Measurements from ENCODE around the gene EPN2. TPM values are rescaled to one million over a fixed set of nuclear protein-coding genes. Genes with fewer than 3 reads are reported as not detected.

EPN2 gene
- total RNA-seq, 4 donors from 2014 or later: 26.5 to 49.2 (median 38.9) TPM

DNA sequence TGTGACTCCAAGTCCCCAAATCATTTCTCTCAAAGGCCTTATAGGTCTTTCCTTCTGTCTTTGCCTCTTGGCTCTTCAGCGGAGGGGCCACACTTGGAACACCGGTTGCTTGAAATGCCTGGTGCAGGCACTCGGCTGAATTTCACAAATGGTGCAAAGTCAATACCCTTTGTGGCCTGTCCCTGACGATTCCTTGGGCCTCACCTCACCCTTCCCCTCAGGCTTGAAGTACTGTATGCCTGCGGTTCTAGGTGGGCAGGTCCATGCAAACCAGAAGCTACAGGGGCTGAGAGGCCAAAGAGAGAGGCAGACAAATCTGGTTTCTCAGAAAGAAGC, 129.4 kb downstream of the EPN2 start:
- 95% methylated on average over 5 of the region's 5 CpGs for WGBS
- Histone ChIP-seq H3K4me1 (peaks cover 27 to 32% (median 28%) of the 10 kb centered on the region in 4 donors), H3K4me3 (no peak overlapping the region), H3K9me3 (no peaks in the 10 kb centered on the region), H3K36me3 (no peaks in the 10 kb centered on the region), H3K27me3 (no peaks in the 10 kb centered on the region), H3K27ac (replicated peaks in 1 of 4) (no peak overlapping the region)
- intact Hi-C loops (cut with DNase I): loop anchor here (10.0 kb wide), 2 partner anchors 138 to 398 kb away; no protein-coding TSS in a partner anchor
- TF ChIP-seq POLR2AphosphoS5 (IDR thresholded peaks at IDR 0.05) (no peak), EP300 (IDR thresholded peaks at IDR 0.05) (no peak), POLR2A (IDR thresholded peaks at IDR 0.05; ENCODE audit: low read depth) (no peak)
- TF ChIP-seq, protein P1, sequence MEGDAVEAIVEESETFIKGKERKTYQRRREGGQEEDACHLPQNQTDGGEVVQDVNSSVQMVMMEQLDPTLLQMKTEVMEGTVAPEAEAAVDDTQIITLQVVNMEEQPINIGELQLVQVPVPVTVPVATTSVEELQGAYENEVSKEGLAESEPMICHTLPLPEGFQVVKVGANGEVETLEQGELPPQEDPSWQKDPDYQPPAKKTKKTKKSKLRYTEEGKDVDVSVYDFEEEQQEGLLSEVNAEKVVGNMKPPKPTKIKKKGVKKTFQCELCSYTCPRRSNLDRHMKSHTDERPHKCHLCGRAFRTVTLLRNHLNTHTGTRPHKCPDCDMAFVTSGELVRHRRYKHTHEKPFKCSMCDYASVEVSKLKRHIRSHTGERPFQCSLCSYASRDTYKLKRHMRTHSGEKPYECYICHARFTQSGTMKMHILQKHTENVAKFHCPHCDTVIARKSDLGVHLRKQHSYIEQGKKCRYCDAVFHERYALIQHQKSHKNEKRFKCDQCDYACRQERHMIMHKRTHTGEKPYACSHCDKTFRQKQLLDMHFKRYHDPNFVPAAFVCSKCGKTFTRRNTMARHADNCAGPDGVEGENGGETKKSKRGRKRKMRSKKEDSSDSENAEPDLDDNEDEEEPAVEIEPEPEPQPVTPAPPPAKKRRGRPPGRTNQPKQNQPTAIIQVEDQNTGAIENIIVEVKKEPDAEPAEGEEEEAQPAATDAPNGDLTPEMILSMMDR (IDR thresholded peaks at IDR 0.05): no peak
- DNase-seq (ENCODE audit: extremely low spot score): no peak

DNA sequence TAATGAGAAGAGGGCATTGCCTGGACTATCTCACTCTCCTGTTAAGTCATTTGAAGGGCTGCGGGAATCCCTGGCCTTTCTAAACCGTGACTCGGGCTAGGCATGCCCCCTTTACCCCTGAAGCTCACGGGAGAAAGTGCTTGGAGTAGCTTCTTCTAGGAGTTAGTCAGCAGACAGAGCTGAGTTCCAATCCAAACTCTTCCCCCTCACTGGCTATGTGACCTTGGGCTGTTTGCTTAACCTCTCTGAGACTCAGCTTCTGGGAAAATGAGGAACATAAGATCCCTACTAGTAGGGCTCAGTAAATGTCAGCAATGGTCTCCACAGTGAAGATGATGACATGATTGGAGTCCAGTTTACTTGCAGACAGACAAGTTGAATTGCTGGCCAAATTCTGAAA, 131.1 kb downstream of the EPN2 start:
- intact Hi-C loops (cut with DNase I): loop anchor here (10.0 kb wide), 2 partner anchors 137 to 397 kb away; no protein-coding TSS in a partner anchor
- Histone ChIP-seq H3K27me3 (no peaks in the 10 kb centered on the region), H3K36me3 (no peaks in the 10 kb centered on the region), H3K4me1 (peaks cover 16 to 21% (median 17%) of the 10 kb centered on the region in 4 donors), H3K27ac (replicated peaks in 1 of 4) (no peak overlapping the region), H3K9me3 (no peaks in the 10 kb centered on the region), H3K4me3 (no peak overlapping the region)
- no peak for DNase-seq (ENCODE audit: extremely low spot score)
- TF ChIP-seq, protein P1 (IDR thresholded peaks at IDR 0.05): no peak
- no peak for TF ChIP-seq POLR2AphosphoS5 (IDR thresholded peaks at IDR 0.05)
- TF ChIP-seq POLR2A (IDR thresholded peaks at IDR 0.05; ENCODE audit: low read depth): no peak
- no peak for TF ChIP-seq EP300 (IDR thresholded peaks at IDR 0.05)
- WGBS: 100% methylated on average over 4 of the region's 4 CpGs

DNA sequence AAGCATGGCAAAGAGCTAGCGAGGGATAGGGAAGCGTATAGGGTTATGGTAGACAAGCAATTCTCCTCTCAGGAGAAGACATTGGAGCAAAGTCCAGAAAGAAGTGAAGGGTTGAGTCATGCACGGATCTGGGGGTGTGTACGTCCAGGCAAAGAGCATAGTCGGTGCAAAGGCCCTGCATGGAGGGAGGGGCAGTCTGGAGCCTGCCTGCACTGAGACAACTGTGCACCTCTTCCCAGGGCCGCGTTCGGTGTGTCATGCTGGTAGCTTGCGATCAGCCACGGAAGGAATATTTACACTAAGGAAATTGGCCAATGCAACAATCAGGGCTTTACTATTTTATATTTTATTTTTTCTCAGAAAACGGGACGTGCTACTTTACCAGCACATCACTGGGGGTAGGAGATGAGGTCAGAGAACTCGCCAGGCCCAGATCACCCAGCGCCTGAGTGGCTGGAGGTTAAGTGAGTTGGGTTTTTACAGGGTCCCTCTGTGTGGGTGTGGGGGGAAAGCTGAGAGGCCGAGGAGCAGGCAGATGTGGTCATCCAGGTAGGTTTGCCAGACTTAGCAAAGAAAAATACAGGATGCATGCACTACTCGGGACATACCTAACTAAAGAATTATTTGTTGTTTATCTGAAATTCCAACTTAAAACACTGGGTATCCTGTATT, 132.1 kb downstream of the EPN2 start:
- H3K4me3 ChIP-seq: no peak overlapping the region
- H3K4me1 ChIP-seq: peaks cover 14 to 18% (median 15%) of the 10 kb centered on the region in 4 donors
- TF ChIP-seq POLR2A (IDR thresholded peaks at IDR 0.05; ENCODE audit: low read depth): no peak
- no peak for TF ChIP-seq POLR2AphosphoS5 (IDR thresholded peaks at IDR 0.05)
- TF ChIP-seq EP300 (IDR thresholded peaks at IDR 0.05): no peak
- TF ChIP-seq, protein P1 (IDR thresholded peaks at IDR 0.05): no peak
- DNase-seq (ENCODE audit: extremely low spot score): no peak
- H3K27me3 ChIP-seq: no peaks in the 10 kb centered on the region
- no peak overlapping the region for H3K27ac ChIP-seq (replicated peaks in 1 of 4)
- intact Hi-C loops (cut with DNase I): loop anchor here (10.0 kb wide), 2 partner anchors 136 to 396 kb away; no protein-coding TSS in a partner anchor
- no peaks in the 10 kb centered on the region for H3K9me3 ChIP-seq
- no peaks in the 10 kb centered on the region for H3K36me3 ChIP-seq
- 91% methylated on average over 16 of the region's 16 CpGs for WGBS

DNA sequence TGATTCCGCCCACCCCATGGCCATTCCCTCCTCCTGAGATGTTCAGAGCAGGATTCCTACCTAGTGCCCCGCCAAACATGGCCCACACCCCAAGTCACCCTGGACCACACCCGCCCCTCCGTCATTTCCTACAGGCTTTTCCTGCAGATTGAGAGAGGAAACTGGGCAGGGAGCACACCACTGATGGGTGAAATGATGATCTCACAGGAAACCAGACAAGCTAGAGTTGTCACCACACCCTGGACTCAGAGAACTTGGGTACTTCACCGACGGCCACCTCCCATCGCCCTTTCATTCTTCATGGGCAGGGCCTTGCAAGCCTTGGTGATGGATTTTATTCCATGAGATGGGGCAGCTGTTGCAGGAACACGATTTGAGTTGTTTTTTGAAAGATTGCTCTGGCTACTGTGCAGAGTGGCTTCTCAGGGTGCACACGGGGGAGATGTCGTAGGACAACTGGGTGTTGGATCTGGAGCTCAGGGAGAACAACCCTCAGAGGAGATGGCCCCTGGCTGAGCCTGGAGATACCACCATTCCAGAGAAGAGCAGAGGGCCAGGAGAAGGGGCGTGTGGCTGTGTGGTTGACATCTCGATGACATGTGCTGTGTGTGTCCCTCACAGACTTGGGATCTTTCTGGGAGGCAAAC, 132.8 kb downstream of the EPN2 start:
- 78% methylated on average over 11 of the region's 12 CpGs for WGBS
- intact Hi-C loops (cut with DNase I): loop anchor here (10.0 kb wide), 2 partner anchors 135 to 395 kb away; no protein-coding TSS in a partner anchor
- TF ChIP-seq EP300 (IDR thresholded peaks at IDR 0.05) (no peak), POLR2A (IDR thresholded peaks at IDR 0.05; ENCODE audit: low read depth) (no peak), POLR2AphosphoS5 (IDR thresholded peaks at IDR 0.05) (no peak)
- TF ChIP-seq, protein P1 (IDR thresholded peaks at IDR 0.05): no peak
- H3K4me3 ChIP-seq: no peak overlapping the region
- H3K9me3 ChIP-seq: no peaks in the 10 kb centered on the region
- H3K27ac ChIP-seq (replicated peaks in 1 of 4): peak overlapping the region in 2 of 4 donors; percentile 9 to 14
- peaks cover 14 to 18% (median 15%) of the 10 kb centered on the region in 4 donors for H3K4me1 ChIP-seq
- H3K36me3 ChIP-seq: no peaks in the 10 kb centered on the region
- no peak for DNase-seq (ENCODE audit: extremely low spot score)
- no peaks in the 10 kb centered on the region for H3K27me3 ChIP-seq

Data from esophagus muscularis mucosa (tissue), 4 donors.